Activated CD4-positive, alpha-beta T cell treated with anti-CD3 and anti-CD28 coated beads for 4 hours (primary cell): ENCODE results near the gene SYNGR3.

Source experiments
- DNase-seq, 2 donors: peaks; one replicate each; pipeline ENCODE4 v3.0.0-alpha.2; 2020

Gene SYNGR3

DNA sequence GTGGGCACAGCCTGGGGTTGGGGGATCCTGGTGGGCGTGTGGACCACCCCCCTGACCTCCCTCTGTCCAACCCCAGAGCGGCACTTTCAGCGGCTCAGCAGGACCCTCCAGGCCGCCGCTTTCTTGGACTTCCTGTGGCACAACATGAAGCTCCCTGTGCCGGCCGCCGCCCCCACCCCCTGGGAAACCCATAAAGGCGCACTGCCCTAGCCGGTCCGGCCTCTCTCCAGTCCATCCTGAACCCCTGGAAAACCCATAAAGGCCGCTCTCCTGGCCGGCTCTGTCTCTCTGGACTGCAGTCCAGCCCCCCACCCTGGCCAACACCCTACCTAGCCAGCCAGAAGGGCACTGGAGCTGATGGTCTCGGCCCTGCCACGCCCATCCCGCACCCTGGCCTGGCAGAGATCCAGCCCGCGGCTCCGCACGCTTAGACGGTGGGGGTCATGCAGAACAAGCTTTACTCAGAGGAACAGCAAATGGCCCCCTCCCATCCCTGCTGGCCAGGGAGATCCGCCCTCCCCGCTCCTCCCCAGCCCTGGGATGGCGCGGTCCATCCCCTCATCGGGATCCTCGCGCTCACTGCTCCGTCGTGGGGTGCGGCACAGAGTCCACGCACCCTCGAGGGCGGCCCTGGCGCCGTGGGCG, 11.2 kb upstream of the SYNGR3 start:
- no peak for DNase-seq

GRCh38 chr16:1979271-1980029, 10.3 kb upstream of the SYNGR3 start:
- DNase-seq: peak; percentile 60 to 62

GRCh38 chr16:1980030-1980769, 9.6 kb upstream of the SYNGR3 start:
- DNase-seq: no peak

- no peak for DNase-seq
These were observed 9.0 kb upstream of the SYNGR3 start for GRCh38 chr16:1980770-1981087.

- DNase-seq: no peak
These were observed 8.4 kb upstream of the SYNGR3 start, which contains the start of gene NOXO1 for GRCh38 chr16:1981398-1981836. TSS of gene NOXO1 (minus strand) at chr16:1981469. CDS start at chr16:1981179, 290 bp downstream.

DNA sequence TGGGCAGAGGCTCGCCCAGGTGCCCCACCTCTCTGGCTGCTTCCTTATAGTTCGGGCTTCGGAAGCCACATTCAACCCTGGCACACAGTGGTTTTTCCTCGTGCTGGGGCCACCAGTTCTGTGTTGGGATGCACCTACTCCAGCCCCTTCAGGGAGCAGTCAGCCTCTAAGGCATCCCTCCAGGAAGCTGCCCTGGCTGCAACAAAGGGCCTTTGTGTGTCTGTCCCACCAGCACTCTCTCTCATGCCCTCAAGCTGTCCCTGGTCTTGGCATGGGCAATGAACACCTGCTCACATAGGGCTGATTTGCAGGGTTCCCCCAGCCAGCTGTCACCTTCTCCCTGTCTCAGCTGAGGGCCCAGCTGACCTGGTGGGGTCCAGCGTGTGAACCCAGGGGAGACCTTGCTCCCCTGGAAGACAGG, 7.7 kb upstream of the SYNGR3 start:
- DNase-seq: no peak

DNA sequence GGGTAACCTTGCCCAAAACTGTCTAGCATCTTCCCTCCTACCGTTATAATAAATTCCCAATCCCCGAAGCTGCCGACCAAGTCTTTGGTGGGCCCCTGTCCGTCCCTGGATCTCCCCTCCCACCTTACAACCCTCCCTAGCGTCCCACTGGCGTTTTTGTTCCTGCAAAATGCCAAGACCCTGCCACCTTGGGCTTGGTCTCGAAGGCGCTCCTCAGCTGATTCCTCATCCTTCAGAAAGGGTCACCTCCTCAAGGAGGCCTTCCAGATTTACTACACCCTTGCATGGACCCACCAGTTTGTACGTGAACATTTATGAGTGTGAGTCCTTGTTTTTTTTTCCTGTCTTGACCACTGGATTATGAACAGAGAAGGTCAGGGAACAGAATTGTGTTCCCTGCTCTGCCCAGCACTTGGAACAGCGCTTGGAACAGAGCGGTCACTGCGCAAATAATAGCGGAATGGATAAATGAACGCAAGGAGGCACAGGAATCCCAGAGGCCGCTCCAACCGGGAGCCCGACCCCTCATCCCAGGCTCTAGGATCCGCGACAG, 6.7 kb upstream of the SYNGR3 start:
- no peak for DNase-seq

DNA sequence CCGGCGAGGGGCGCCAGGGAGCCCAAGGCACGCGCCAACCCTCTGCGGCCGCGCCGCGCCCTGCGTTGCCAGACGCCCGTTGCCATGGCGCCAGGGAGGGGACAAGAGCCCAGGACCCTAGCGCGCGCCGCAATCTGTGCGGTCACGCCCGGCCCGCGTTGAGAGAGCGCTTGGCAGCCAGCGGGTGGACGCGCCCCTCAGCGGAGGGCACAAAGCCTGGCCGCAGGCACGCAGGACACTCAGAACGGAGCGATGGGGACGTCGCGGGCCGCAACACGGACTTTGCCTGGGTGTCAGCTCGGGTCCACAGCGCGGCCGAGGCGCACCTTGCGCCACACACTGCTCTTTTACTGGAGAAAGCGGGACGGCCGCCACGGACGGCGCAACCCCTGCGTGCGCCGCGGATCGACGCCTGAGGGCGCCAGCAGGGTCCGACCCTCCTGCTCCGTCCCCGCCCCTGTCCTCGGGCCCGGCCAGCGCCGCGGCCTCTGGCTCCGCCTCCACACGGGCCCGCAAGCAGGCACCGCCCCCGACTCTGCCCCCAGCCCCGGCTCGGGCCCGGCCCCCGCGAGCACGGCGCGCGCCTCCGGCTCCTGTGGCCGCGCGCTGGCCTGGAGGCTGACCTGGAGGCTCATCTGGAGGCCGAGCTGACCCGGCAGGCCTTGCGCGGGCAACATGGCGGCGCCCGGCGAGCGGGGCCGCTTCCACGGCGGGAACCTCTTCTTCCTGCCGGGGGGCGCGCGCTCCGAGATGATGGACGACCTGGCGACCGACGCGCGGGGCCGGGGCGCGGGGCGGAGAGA, 6.0 kb upstream of the SYNGR3 start, which contains the start of gene GFER:
TSS of gene GFER (plus strand) at position 650 of the 803 bp plus-strand sequence. CDS start at position 676, 26 bp downstream.
- DNase-seq: peak; percentile 45 to 66

- no peak for DNase-seq
These were observed 5.2 kb upstream of the SYNGR3 start for GRCh38 chr16:1984347-1985225.

DNA sequence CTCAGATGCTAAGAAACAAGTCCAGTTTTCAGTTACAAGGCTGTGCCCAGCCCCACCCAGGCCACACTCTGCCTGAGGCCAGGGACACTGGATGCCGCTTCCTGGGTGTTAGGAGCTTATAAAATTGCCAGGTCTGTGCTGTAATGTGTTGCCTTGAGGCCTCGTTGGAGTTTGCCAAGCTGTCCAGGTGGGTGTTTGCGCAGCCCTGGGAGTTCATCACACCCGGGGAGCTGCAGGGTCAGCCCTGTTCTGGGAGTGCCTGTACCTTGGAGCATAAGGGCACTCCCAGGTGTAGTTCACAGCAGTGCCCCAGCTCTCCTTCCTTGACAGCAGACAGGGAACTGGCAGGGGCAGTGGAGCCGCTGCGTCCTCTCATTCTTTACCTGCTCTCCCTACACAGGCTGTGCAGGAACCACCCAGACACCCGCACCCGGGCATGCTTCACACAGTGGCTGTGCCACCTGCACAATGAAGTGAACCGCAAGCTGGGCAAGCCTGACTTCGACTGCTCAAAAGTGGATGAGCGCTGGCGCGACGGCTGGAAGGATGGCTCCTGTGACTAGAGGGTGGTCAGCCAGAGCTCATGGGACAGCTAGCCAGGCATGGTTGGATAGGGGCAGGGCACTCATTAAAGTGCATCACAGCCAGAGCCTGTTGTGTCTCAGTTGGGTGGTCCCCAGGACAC, 4.2 kb upstream of the SYNGR3 start:
- DNase-seq: no peak

GRCh38 chr16:1987198-1987597, 2.6 kb upstream of the SYNGR3 start:
- no peak for DNase-seq

GRCh38 chr16:1990101-1990350, 256 bp downstream of the SYNGR3 start:
- no peak for DNase-seq

- peak; percentile 41 for DNase-seq
These were observed 773 bp downstream of the SYNGR3 start for GRCh38 chr16:1990351-1991134.

GRCh38 chr16:1991135-1991551, 1.4 kb downstream of the SYNGR3 start:
- DNase-seq: peak in 1 of 2 donors; percentile 49

- no peak for DNase-seq
These were observed 1.8 kb downstream of the SYNGR3 start for GRCh38 chr16:1991588-1991947.

DNA sequence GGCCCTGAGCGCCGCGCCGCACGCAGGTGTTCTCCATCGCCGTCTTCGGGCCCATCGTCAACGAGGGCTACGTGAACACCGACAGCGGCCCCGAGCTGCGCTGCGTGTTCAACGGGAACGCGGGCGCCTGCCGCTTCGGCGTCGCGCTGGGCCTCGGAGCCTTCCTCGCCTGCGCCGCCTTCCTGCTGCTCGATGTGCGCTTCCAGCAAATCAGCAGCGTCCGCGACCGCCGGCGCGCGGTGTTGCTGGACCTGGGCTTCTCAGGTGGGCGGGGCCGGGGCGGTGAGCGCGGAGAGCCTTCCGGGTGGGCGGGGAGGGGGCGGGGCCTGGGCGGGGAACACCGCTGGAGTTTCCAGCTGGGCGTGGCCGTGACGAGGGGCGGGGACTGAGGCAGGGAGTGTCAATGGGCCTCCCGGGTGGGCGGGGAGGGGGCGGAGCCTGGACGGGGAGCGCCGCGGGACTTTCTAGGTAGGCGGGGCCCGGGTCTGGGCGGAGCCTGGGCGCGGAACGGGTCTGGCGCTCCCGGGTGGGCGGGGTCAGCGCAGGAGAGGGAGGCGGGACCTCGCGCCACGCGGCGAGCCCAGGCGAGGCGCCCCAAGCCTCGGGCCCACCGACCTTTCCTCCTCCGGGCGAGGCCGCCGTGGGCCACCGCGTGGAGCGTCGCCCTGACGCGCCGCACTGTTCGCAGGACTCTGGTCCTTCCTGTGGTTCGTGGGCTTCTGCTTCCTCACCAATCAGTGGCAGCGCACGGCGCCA, 2.4 kb downstream of the SYNGR3 start:
- peak; percentile 98 to 99 for DNase-seq

DNA sequence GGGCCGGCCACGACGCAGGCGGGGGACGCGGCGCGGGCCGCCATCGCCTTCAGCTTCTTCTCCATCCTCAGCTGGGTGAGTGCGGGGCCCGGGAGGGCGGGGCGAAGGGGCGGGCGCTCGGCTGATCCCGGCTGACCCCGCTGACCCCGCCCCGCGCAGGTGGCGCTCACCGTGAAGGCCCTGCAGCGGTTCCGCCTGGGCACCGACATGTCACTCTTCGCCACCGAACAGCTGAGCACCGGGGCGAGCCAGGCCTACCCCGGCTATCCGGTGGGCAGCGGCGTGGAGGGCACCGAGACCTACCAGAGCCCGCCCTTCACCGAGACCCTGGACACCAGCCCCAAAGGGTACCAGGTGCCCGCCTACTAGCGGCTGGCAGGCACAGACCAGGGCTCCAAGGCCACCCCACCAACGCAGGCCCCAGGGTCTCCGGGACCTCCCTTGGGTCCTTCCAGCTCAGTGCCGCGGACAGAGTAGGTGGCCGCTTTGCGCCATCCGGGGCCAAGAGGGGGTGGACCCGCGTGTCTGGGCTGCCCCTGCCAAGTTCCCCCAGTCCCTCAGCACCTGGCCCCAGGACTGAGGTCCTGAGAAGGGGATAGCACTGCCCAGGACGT, 3.0 kb downstream of the SYNGR3 start:
- no peak for DNase-seq

- DNase-seq: no peak
These were observed 4.0 kb downstream of the SYNGR3 start for GRCh38 chr16:1993731-1994131.
